ENCODE data around the gene C19orf67.

C19orf67 gene

GRCh38 chr19:14081797-14082674 is 3.5 kb downstream of the C19orf67 start:
- no peak for DNase-seq

DNA sequence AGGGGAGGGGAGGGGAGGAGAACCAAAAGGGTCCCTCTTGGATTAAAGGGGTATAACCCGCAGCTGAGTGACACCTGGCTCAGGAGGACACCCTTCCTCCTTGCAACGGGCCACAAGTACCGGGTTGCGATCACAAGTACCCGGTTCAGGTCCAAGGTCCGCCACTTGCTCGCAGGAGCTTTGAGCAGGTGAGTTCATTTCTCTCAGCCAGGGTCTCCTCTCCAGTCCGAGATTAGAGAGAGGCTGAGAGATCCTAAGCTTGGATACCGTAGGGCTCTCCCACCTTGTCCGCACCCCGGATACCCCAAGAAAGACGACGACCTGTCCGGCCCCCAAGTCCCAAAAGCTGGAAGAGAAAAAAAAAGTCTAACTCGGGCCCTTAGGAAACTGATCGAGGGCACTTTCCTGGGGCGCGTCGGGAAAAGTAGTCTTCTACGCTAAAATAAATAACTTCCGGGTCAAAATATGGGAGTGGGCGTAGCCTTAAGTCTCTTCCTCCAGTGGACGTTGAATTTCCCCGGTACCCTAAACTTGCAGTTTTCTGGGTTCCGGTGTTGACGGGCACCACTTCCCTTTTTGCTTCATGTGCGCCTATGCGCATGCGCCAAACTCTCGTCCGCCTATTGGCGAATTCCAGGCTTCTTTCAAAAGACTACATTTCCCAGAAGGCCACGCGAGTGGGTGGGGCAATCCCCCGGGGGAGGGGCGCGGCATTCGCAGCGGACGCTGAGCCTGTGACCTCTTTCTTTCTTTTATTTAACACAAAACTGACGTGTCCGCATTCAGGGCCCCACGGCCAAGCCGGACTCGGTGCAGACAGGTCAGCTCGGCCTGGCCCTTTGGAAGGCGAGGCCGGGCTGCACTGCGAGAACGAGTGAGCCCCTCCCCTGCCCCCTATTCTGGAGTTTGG is 4.4 kb downstream of the C19orf67 start:
- peak; percentile 95 for DNase-seq

DNA sequence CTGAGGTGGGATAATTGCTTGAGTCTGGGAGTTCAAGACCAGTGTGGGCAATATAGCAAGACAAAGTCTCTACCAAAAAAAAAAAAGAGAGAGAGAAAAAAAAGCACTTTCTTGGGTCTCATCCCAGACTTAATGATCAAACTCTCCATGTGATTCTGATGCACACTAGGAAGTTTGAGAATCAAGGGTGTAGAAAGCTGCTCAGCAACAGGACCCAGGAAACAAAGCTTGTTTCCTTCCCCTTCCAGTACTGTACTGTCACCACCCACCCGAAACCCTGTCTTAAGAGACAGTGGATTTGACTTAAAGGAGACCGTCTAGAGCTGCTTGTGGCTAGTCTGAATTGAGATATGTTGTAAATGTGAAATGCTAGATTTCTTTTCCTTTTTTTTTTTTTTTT is 7.2 kb downstream of the C19orf67 start:
- DNase-seq, result no peak

GRCh38 chr19:14073925-14074838 is 11.4 kb downstream of the C19orf67 start:
- peak; percentile 28 for DNase-seq

DNA sequence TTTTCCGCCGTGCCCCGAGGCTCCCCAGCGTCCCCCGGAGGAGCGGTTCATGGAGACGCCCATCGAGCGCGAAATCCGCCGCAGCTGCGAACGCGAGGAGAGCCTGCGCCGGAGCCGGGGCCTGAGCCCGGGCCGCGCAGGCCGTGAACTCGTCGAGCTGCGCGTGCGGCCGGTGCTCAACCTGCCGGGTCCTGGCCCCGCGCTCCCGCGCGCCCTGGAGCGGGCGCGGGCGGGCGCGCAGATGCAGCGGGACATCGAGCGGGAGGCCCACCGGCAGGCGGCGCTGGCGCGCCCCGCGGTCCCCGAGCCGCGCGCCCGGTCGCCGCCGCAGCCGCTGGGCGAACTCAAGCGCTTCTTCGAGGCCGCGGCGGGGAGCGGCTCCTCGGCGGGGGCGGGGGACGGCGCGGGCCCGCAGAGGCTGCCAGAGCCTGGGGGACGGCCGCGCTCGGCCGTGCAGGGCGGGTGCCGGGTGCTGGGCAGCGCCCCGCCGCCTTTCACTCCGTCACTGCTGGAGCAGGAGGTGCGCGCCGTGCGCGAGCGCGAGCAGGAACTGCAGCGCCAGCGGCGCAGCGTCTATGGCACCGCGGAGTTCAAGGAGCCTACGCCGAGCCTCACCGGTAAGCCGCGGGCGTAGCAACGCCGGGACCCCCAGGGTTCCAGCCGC is 12.2 kb downstream of the C19orf67 start:
- peak; percentile 33 for DNase-seq

GRCh38 chr19:14072535-14073260 is 12.9 kb downstream of the C19orf67 start, which contains the start of gene MISP3:
MISP3 (plus strand) TSS chr19:14072786; CDS start chr19:14073310, 524 bp downstream.
- DNase-seq, result peak; percentile 19

- DNase-seq, result no peak
Observed at GRCh38 chr19:14070268-14071050, 15.1 kb downstream of the C19orf67 start.

GRCh38 chr19:14066134-14066533 is 19.4 kb downstream of the C19orf67 start:
- DNase-seq, result no peak

DNA sequence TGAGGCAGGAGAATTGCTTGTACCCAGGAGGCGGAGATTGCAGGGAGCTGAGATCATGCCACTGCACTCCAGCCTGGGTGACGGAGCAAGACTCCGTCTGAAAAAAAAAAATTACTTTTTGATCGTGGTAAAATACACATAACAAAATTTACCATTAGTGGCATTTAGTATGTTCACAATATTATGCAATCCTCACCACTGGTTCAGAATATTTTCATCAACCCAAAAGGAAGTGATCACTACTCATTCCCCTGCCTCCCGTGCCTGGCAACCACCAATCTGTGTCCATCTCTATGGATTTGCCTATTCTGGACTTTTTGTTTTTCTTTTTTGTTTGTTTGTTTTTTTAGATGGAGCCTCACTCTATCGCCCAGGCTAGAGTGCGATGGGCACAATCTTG is 22.5 kb downstream of the C19orf67 start:
- DNase-seq, result no peak

GRCh38 chr19:14062558-14062855 is 23.1 kb downstream of the C19orf67 start:
- DNase-seq, result no peak

DNA sequence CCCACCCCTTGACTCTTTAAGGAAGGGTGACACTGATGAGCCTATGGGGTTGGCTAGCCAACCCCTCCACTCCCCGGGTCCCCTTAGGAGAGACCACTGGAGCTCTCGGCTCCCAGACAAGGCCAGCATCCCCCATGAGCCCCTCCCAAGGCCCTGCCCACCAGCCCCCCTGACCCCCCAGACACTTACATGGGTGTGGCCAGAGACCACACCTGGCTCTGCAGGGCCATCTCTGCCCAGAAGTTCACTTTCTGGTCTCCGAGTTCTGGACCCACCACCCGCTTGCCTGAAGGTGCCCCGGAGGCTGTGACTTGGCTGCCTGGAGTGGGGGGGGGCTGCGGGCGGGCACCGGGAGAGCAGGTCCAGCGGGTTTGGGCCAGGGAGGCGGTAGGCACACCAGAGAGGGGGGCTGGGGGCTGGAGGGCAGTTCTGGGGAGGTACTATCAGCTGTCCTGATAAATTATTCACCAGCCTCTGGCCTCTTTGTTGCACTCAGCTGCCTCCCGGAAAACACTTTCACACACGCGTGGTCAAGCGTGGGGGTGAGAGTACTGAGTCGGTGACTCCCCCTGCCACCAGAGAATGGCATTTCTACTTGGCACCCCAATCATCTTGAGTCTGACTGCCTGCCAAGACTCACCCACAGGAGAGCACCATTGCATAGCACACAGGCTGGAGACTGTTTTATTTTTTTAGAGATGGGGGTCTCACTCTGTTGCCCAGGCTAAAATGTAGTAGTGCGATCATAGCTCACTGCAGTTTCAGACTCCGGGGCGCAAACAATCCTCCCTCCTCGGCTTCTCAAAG is 23.6 kb downstream of the C19orf67 start, which contains the start of gene PALM3:
Gene PALM3, minus strand, starts transcription at position 326 of the 807 bp plus-strand sequence. Its CDS starts 96 bp downstream, at position 230.
- no peak for DNase-seq

DNA sequence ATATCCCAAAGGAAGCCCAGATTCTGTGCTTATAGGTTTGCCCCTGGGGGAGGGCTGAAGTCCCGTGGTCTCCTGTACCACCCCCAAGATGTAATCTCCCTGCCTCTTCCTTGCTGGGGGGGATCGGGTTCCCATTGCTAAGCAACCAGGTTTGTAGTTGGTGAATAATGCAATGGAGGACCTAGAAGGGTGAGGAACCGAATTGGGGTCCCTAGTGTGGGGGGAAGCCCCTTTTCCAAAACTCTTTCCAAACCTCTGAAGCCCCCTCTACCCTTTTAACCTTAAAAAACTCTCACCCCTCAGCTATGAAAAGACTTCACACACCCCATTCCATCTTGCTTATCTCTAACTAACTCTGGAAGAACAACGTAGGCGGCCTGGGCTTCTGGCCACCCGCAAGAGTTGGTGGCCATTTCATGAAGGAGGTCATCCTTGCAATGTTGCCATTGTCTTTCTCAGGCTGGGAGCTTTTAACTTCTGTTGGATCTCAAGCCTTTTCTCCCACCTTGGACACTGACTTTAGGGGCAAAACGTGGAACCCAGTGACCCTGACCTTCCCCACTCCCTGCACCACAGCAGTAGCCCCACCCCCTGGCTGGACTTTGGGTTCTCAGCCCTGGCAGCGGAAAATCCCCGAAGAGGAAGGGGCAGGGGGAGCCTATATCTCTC is 24.4 kb downstream of the C19orf67 start:
- DNase-seq, result no peak

DNA sequence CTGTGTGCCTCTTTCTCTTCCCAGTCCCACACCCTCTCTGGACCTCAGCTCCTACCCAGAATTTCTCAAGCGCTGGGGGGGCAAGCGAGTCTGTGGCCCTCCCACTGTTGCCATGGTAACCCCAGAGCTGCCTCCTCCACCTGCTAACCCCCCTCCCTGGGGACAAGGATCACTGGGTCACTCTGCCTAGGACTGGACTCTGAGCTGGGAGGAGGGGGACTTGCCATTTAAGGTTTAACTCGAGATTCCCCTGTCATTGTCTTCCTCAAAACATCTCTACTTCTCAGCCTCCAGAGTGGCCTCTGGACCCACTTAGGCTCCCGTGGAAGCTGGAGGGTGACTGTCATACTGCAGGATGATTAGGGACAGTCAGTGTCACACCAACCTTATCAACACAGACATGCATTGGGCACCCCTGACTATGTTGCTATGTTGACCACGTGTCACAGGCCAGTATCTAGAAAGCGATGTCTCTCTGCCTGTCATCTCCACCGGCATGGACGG is 25.9 kb downstream of the C19orf67 start:
- DNase-seq, result no peak

DNA sequence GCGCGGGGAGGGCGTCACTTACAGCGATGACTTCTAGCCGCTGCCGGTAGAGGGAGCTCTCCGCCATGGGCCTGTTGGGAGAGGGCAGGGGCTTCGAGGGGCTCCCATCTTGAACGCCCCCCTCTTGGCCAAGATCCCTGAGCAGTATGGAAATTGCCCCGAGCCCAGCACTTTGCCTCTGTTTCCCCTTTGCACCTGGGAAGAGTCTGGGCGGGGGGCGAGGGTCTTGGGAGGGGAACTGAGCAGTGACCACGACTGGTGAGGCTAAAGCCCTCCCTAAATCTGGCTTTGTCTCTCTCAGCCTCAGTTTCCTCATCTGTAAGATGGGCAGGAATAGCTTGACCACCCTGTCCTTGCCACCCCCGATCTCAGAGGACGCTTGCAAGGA is 26.5 kb downstream of the C19orf67 start:
- no peak for DNase-seq

- DNase-seq, result no peak
Observed at GRCh38 chr19:14058182-14059092, 27.1 kb downstream of the C19orf67 start.

DNA sequence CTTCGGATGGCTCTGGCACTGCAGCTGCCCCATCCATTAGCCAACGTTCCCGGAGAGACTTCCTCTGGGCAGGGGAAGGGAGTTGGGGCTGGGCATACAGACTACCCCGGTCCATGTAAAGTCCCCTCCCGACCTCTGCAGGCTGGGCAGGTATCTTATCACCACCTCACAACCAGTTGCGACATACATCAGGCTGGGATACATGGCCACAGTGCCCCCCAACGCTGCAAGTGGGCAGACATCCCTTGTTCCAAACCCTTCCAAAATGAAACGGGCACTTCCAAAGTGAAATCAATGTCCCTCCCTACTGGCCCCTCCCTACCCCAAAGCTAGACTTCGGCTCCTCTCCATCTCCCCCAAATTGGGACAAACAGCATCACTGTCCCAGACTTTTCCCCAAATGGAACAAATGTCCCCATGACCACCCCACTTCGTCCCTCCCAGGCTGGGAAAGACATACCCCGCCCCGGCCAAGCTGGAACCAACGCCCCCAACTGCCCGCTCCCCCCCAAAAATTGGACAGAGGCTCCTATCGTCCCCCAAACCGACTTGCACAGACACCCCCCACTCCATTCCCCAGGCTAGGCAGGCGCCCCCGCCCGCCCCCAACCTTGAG is 28.7 kb downstream of the C19orf67 start:
- DNase-seq, result no peak

DNA sequence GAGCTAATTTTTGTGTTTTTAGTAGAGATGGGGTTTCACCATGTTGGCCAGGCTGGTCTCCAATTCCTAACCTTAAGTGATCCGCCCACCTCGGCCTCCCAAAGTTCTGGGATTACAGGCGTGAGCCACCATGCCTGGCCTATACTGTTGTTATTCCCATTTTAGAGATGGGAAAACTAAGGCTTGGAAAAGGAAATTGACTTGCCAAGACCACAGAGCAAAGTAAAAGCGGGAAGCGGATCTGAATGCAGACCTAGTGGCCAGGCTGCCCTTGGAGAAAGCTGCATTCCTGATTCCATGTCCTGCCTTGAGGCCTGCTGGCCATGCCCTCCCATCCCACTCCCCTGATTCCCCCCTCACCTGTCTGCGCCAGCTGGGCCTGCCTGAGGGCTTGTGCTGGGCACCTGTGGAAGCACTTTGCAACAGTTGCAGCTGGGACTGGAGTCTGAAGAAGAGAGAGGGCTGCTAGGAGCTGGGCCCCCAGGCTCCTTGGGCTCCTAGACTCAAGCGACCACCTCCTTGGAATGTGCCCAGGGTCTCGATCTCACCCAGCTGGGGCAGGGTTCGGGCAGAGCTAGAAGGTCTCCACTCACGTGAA is 29.4 kb downstream of the C19orf67 start:
- no peak for DNase-seq

Data from NCI-H748 treated with DMSO at 0.1 percent for 48 hours (cell line).